Epithelial cell of esophagus (primary cell): Measurements from ENCODE around the gene SLC24A4.

ENCODE experiments used
- DNase-seq: peaks from one replicate; pipeline ENCODE4 v3.0.0; 2010; ENCODE audit warnings: low read depth
- H3K4me3 ChIP-seq: 2 replicates; pipeline ENCODE4 v1.5.1; 2011; ENCODE audit warnings: mild to moderate bottlenecking, low read length, control low read depth
- CTCF ChIP-seq: IDR thresholded peaks from 2 replicates; pipeline ENCODE4 v1.5.1; 2011; ENCODE audit warnings: low read depth, mild to moderate bottlenecking, low read length, control low read depth, inconsistent platforms; ENCODE audit not compliant: insufficient read depth; ENCODE audit errors: missing control alignments

The SLC24A4 gene

GRCh38 chr14:92473261-92473968 lies 150.4 kb downstream of the SLC24A4 start:
- DNase-seq, result peak; percentile 39
- TF ChIP-seq CTCF, result no peak
- no peak overlapping the region for H3K4me3 ChIP-seq

GRCh38 chr14:92473969-92474535 lies 151.1 kb downstream of the SLC24A4 start:
- no peak for TF ChIP-seq CTCF
- no peak overlapping the region for H3K4me3 ChIP-seq

GRCh38 chr14:92475037-92475436 lies 152.1 kb downstream of the SLC24A4 start:
- DNase-seq, result no peak
- no peak for TF ChIP-seq CTCF
- H3K4me3 ChIP-seq, result no peak overlapping the region

More at GRCh38 chr14:92473969-92474535, 151.1 kb downstream of the SLC24A4 start:
- DNase-seq, result peak; percentile 16

GRCh38 chr14:92475451-92476187 lies 152.7 kb downstream of the SLC24A4 start:
- H3K4me3 ChIP-seq, result no peak overlapping the region
- no peak for TF ChIP-seq CTCF
- DNase-seq, result peak; percentile 37

- TF ChIP-seq CTCF, result no peak
- no peak overlapping the region for H3K4me3 ChIP-seq
- DNase-seq, result no peak
Observed at GRCh38 chr14:92480856-92481255, 157.9 kb downstream of the SLC24A4 start.

GRCh38 chr14:92481386-92481785 lies 158.4 kb downstream of the SLC24A4 start:
- TF ChIP-seq CTCF, result no peak
- DNase-seq, result no peak
- no peak overlapping the region for H3K4me3 ChIP-seq
